ENCODE data around the gene BBIP1. TPM values are rescaled to one million over a fixed set of nuclear protein-coding genes. Genes with fewer than 3 reads are reported as not detected.

Gene BBIP1
- total RNA-seq, 4 donors from 2014 or later, result 9.8 to 32.2 (median 14.5) TPM

DNA sequence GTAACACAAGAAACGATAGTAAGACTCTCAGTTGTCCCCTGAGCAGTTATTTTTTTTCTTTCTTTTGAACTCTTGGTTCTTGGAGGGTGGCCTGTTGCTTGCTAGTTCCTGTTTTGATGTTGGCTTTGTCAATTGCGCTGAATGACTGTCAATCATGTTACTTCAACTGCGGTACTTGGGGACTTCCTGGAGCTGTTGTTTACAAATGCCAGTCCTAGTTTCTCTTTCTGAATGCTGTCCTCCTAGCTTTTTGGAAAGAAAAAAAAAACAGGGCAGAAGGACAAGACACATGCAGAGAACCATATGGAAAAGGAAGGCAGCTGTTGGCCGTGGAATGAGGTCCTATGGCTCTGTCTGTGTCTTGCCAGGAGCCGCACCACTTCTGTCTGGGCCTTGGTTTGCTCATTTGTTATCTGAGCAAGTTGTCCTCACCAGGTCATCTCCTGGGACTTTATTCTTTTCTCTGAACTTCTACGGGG lies 54.3 kb downstream of the BBIP1 start:
- TF ChIP-seq POLR2A (IDR thresholded peaks at IDR 0.05), result peak in 1 of 2 donors; percentile 39
- TF ChIP-seq, protein P1, sequence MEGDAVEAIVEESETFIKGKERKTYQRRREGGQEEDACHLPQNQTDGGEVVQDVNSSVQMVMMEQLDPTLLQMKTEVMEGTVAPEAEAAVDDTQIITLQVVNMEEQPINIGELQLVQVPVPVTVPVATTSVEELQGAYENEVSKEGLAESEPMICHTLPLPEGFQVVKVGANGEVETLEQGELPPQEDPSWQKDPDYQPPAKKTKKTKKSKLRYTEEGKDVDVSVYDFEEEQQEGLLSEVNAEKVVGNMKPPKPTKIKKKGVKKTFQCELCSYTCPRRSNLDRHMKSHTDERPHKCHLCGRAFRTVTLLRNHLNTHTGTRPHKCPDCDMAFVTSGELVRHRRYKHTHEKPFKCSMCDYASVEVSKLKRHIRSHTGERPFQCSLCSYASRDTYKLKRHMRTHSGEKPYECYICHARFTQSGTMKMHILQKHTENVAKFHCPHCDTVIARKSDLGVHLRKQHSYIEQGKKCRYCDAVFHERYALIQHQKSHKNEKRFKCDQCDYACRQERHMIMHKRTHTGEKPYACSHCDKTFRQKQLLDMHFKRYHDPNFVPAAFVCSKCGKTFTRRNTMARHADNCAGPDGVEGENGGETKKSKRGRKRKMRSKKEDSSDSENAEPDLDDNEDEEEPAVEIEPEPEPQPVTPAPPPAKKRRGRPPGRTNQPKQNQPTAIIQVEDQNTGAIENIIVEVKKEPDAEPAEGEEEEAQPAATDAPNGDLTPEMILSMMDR (IDR thresholded peaks at IDR 0.05), result no peak
- H3K36me3 ChIP-seq, result no peaks in the 10 kb centered on the region
- peak in 2 of 3 donors; percentile 64 to 76 for DNase-seq
- H3K4me3 ChIP-seq, result peak overlapping the region in 3 of 4 donors; percentile 15 to 34 (median 18)
- H3K27me3 ChIP-seq, result no peaks in the 10 kb centered on the region
- peaks cover 12 to 88% (median 63%) of the 10 kb centered on the region in 4 donors for H3K4me1 ChIP-seq
- peak overlapping the region; percentile 85 to 98 (median 92) for H3K27ac ChIP-seq
- H3K9me3 ChIP-seq, result no peaks in the 10 kb centered on the region

GRCh38 chr10:110863956-110864355 lies 55.0 kb downstream of the BBIP1 start:
- H3K27ac ChIP-seq, result peak overlapping the region; percentile 85 to 98 (median 92)
- no peak for DNase-seq
- H3K27me3 ChIP-seq, result no peaks in the 10 kb centered on the region
- peaks cover 19 to 88% (median 68%) of the 10 kb centered on the region in 4 donors for H3K4me1 ChIP-seq
- TF ChIP-seq, protein P1 (IDR thresholded peaks at IDR 0.05), result no peak
- no peak for TF ChIP-seq POLR2A (IDR thresholded peaks at IDR 0.05)
- no peak overlapping the region for H3K4me3 ChIP-seq
- no peaks in the 10 kb centered on the region for H3K9me3 ChIP-seq
- no peaks in the 10 kb centered on the region for H3K36me3 ChIP-seq

- Histone ChIP-seq H3K4me1 (peaks cover 19 to 88% (median 67%) of the 10 kb centered on the region in 4 donors), H3K27me3 (no peaks in the 10 kb centered on the region), H3K4me3 (no peak overlapping the region), H3K36me3 (no peaks in the 10 kb centered on the region), H3K27ac (peak overlapping the region; percentile 85 to 98 (median 92)), H3K9me3 (no peaks in the 10 kb centered on the region)
- DNase-seq, result no peak
- TF ChIP-seq, protein P1 (IDR thresholded peaks at IDR 0.05), result no peak
- no peak for TF ChIP-seq POLR2A (IDR thresholded peaks at IDR 0.05)
Observed at GRCh38 chr10:110863361-110863760, 55.6 kb downstream of the BBIP1 start.

DNA sequence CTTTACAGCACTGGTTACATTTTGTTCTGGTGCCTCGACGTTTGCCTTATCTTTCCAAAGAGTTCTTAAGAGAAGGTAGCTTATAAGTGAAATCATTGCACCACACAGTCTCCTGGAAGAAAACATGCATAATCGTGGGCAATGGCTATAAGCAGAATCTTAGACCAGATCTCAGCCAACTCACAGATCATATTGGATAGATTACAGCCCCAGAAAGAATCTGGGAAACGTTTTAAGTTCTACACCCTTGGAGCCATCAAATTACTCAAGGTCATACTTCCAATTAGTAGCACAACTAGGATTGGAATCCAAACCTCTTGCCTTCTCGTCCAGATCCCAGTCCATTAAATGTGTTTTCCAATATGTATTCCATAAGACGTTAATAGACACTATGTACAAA lies 56.0 kb downstream of the BBIP1 start:
- no peaks in the 10 kb centered on the region for H3K36me3 ChIP-seq
- no peaks in the 10 kb centered on the region for H3K9me3 ChIP-seq
- TF ChIP-seq, protein P1 (IDR thresholded peaks at IDR 0.05), result no peak
- no peak for TF ChIP-seq POLR2A (IDR thresholded peaks at IDR 0.05)
- DNase-seq, result no peak
- H3K27me3 ChIP-seq, result no peaks in the 10 kb centered on the region
- no peak overlapping the region for H3K4me3 ChIP-seq
- H3K4me1 ChIP-seq, result peaks cover 20 to 88% (median 68%) of the 10 kb centered on the region in 4 donors
- peak overlapping the region in 3 of 4 donors; percentile 89 to 98 (median 94) for H3K27ac ChIP-seq

DNA sequence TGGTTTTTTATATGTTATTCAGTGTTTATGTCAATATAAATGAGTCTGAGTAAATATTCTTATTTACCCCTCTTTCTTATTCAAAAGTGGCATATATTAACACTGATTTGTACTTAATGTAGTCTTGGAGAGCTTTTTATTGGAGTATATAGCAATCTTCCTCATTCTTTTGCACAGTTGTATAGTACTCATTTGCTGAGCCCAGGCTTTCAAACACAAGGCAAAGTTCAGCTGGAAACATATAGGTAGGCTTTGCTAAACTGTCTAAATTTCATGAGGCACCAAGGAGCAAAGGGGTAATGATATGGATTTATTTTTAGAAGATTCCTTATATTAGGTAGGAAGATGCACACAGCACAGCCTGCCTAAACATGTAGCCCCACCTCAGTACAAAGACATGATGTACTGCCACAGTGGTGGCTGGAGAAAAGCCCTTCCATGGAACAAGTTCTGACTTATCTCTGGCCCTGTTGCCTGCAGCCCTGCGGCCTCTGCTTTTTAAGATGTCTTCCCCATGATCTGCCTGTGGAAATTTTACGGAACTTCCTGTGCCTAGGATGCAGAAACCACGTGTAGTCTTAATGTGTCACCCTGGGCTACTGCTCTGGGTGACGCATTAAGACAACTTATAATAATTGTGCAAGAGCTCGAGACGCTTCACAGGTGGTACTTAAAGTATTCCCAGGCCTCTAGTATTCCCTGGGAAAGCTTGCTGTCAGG lies 56.9 kb downstream of the BBIP1 start:
- no peaks in the 10 kb centered on the region for H3K36me3 ChIP-seq
- H3K27me3 ChIP-seq, result no peaks in the 10 kb centered on the region
- H3K9me3 ChIP-seq, result no peaks in the 10 kb centered on the region
- no peak overlapping the region for H3K4me3 ChIP-seq
- peak overlapping the region; percentile 83 to 98 (median 88) for H3K27ac ChIP-seq
- TF ChIP-seq, protein P1 (IDR thresholded peaks at IDR 0.05), result no peak
- TF ChIP-seq POLR2A (IDR thresholded peaks at IDR 0.05), result no peak
- H3K4me1 ChIP-seq, result peaks cover 22 to 89% (median 65%) of the 10 kb centered on the region in 4 donors
- no peak for DNase-seq
